Neural cell (in vitro differentiated cells): ENCODE measurements around the gene NRL. TPM values are rescaled to one million over a fixed set of nuclear protein-coding genes. Genes with fewer than 3 reads are reported as not detected.

Experiments used
- H2AFZ ChIP-seq: fragments of 200-600, 300-800 bp; sonication (generic), shearing (Covaris generic); 2 replicates; pipeline ENCODE4 v1.6.0; 2014; ENCODE audit warnings: low read depth, mild to moderate bottlenecking, antibody characterized with exemption, low read length, moderate library complexity
- H3F3A ChIP-seq: fragments of 200-600 bp; shearing (Covaris generic); 2 replicates; pipeline ENCODE4 v1.6.1; 2016; ENCODE audit warnings: mild to moderate bottlenecking, moderate library complexity, mixed read lengths, antibody characterized with exemption, low read length; ENCODE audit not compliant: insufficient read depth, poor library complexity, severe bottlenecking
- H3K27ac ChIP-seq: fragments of 200-600, 300-800 bp; sonication (generic), shearing (Covaris generic); 2 replicates; pipeline ENCODE4 v1.5.1; 2014; ENCODE audit warnings: mild to moderate bottlenecking, low read length, moderate library complexity
- H3K27me3 ChIP-seq: fragments of 300-800, 200-600 bp; sonication (generic), shearing (Covaris generic); 2 replicates; pipeline ENCODE4 v1.6.0; 2014; ENCODE audit warnings: mild to moderate bottlenecking, low read depth, low read length, moderate library complexity; ENCODE audit not compliant: insufficient read depth
- H3K36me3 ChIP-seq: fragments of 300-800, 200-600 bp; sonication (generic), shearing (Covaris generic); 2 replicates; pipeline ENCODE4 v1.5.1; 2014; ENCODE audit warnings: mild to moderate bottlenecking, antibody characterized with exemption, low read length, moderate library complexity; ENCODE audit not compliant: insufficient read depth
- H3K4me2 ChIP-seq: fragments of 300-800, 200-600 bp; sonication (generic), shearing (Covaris generic); 2 replicates; pipeline ENCODE4 v1.6.0; 2014; ENCODE audit warnings: mild to moderate bottlenecking, low read length
- H3K4me3 ChIP-seq: fragments of 300-800, 200-600 bp; sonication (generic), shearing (Covaris generic); 2 replicates; pipeline ENCODE4 v1.5.1; 2014; ENCODE audit warnings: mild to moderate bottlenecking, low read length, moderate library complexity
- H3K79me2 ChIP-seq: fragments of 200-600 bp; shearing (Covaris generic); replicated peaks from 2 replicates; pipeline ENCODE4 v1.6.0; 2014; ENCODE audit warnings: mild to moderate bottlenecking, low read length, moderate library complexity; ENCODE audit not compliant: insufficient read depth
- H3K9ac ChIP-seq: fragments of 300-800, 200-600 bp; sonication (generic), shearing (Covaris generic); 2 replicates; pipeline ENCODE4 v1.6.1; 2016; ENCODE audit warnings: mild to moderate bottlenecking, low read length, mixed read lengths
- H3K9me2 ChIP-seq: fragments of 200-600 bp; shearing (Covaris generic); 2 replicates; pipeline ENCODE4 v1.6.1; 2016; ENCODE audit warnings: mild to moderate bottlenecking, low read length, mixed read lengths; ENCODE audit not compliant: insufficient read depth
- H3K9me3 ChIP-seq: fragments of 200-600, 300-800 bp; sonication (generic), shearing (Covaris generic); 2 replicates; pipeline ENCODE4 v1.6.1; 2016; ENCODE audit warnings: mild to moderate bottlenecking, mixed run types, low read length, moderate library complexity, mixed read lengths
- H4K20me1 ChIP-seq: fragments of 200-600 bp; shearing (Covaris generic); 2 replicates; pipeline ENCODE4 v1.6.1; 2016; ENCODE audit warnings: mild to moderate bottlenecking, mixed run types; ENCODE audit not compliant: insufficient read depth
- CTCF ChIP-seq: fragments of 450-650 bp; IDR thresholded peaks from 2 replicates; pipeline ENCODE4 v1.5.1; 2014; ENCODE audit warnings: antibody characterized with exemption, mild to moderate bottlenecking, moderate library complexity; ENCODE audit not compliant: poor library complexity, severe bottlenecking
- EP300 ChIP-seq: fragments of 450-650 bp; conservative IDR thresholded peaks from 2 replicates; pipeline ENCODE4 v1.6.1; 2014; ENCODE audit warnings: antibody characterized with exemption, mild to moderate bottlenecking, moderate library complexity; ENCODE audit not compliant: poor library complexity, severe bottlenecking
- EZH2 ChIP-seq: fragments of 200-600, 300-800 bp; shearing (Covaris generic), sonication (generic); IDR thresholded peaks from 2 replicates; pipeline ENCODE4 v1.6.1; 2014; ENCODE audit warnings: antibody characterized with exemption, low read length, borderline replicate concordance, mild to moderate bottlenecking; ENCODE audit not compliant: insufficient read depth, poor library complexity, severe bottlenecking
- MXI1 ChIP-seq: fragments of 450-650 bp; conservative IDR thresholded peaks from 2 replicates; pipeline ENCODE4 v1.6.1; 2014; ENCODE audit warnings: antibody characterized with exemption, mild to moderate bottlenecking; ENCODE audit not compliant: poor library complexity, severe bottlenecking
- POLR2AphosphoS5 ChIP-seq: IDR thresholded peaks from 2 replicates; pipeline ENCODE4 v1.6.1; 2012
- RAD21 ChIP-seq: fragments of 450-650 bp; conservative IDR thresholded peaks from 2 replicates; pipeline ENCODE4 v1.6.1; 2014; ENCODE audit warnings: antibody characterized with exemption, mild to moderate bottlenecking, moderate library complexity
- REST ChIP-seq: IDR thresholded peaks from 2 replicates; pipeline ENCODE4 v1.6.1; 2012; ENCODE audit warnings: borderline replicate concordance
- SMC3 ChIP-seq: fragments of 450-650 bp; conservative IDR thresholded peaks from 2 replicates; pipeline ENCODE4 v1.6.1; 2014; ENCODE audit warnings: antibody characterized with exemption, mild to moderate bottlenecking, moderate library complexity; ENCODE audit not compliant: poor library complexity
- TAF1 ChIP-seq: IDR thresholded peaks from 2 replicates; pipeline ENCODE4 v1.6.1; 2012; ENCODE audit warnings: low read depth
- polyA plus RNA-seq: library from polyadenylated mRNA; depleted of rRNA; stranded (reverse); fragments of >200 nt; gene quantifications from 2 replicates; pipeline ENCODE4 v1.2.3, GENCODE V29; 2014

Gene NRL
- polyA plus RNA-seq, 1 donor from 2014 or later, result 9.5 TPM

DNA sequence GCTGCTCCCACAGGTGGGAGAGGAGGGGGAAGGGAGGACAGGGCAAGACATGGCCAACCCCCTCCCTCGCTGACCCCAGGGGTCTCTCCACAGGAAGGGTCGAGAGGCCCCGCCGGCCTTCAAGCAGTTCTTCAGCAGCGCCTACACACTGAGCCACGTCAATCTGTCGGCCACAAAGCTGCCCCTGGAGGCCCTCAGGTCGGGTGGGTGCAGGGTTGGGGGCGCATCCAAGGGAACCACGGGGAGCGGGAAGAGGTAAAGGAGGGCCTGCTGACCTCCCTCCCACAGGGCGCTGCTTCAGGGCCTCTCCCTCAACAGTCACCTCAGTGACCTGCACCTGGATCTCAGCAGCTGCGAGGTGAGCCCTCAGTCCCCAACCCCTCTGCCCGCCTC, 56.9 kb downstream of the NRL start:
- Histone ChIP-seq H2AFZ (no peak overlapping the region), H3K9ac (no peak overlapping the region), H3K79me2 (peaks cover 3% of the 10 kb centered on the region), H3K36me3 (no peaks in the 10 kb centered on the region), H3F3A (no peaks in the 10 kb centered on the region), H3K9me2 (no peaks in the 10 kb centered on the region), H3K27ac (no peak overlapping the region), H4K20me1 (no peaks in the 10 kb centered on the region), H3K4me2 (no peak overlapping the region), H3K9me3 (no peaks in the 10 kb centered on the region), H3K27me3 (no peaks in the 10 kb centered on the region), H3K4me3 (no peak overlapping the region)
- no peak for TF ChIP-seq SMC3
- TF ChIP-seq EZH2, result no peak
- no peak for TF ChIP-seq TAF1
- TF ChIP-seq REST, result no peak
- TF ChIP-seq MXI1, result no peak

DNA sequence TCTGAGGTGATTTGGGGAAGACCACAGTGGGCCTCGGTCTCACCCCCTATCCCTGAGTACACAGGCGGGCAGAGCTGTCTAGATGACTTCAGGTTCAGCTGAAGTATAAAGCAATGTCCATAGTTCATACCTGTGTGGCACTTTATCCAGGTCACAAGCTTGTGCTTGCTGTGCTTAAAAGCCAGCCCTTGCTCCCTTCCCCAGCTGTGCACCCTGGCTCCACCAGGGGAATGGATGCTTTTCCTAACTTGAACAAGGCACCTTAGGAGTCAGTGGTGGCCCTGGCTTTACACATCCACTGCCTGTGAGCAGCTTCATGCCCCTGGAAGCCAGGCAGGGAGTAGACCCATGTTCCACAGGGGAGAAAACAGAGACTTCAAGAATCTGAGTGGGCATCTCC, 57.5 kb downstream of the NRL start:
- H3K4me2 ChIP-seq, result no peak overlapping the region
- TF ChIP-seq EZH2 (no peak), RAD21 (no peak)
- H4K20me1 ChIP-seq, result no peaks in the 10 kb centered on the region
- H3K9ac ChIP-seq, result no peak overlapping the region
- H3K27ac ChIP-seq, result no peak overlapping the region
- peaks cover 9% of the 10 kb centered on the region for H3K79me2 ChIP-seq
- H2AFZ ChIP-seq, result no peak overlapping the region
- no peak overlapping the region for H3K4me3 ChIP-seq
- H3K9me3 ChIP-seq, result no peaks in the 10 kb centered on the region
- H3K27me3 ChIP-seq, result no peaks in the 10 kb centered on the region
- H3K36me3 ChIP-seq, result no peaks in the 10 kb centered on the region
- no peaks in the 10 kb centered on the region for H3K9me2 ChIP-seq
- H3F3A ChIP-seq, result no peaks in the 10 kb centered on the region

- Histone ChIP-seq H3K79me2 (peaks cover 11% of the 10 kb centered on the region), H2AFZ (no peak overlapping the region), H4K20me1 (no peaks in the 10 kb centered on the region), H3K4me3 (no peak overlapping the region), H3K27ac (no peak overlapping the region), H3K36me3 (no peaks in the 10 kb centered on the region), H3K9me3 (no peaks in the 10 kb centered on the region), H3K9me2 (no peaks in the 10 kb centered on the region), H3K27me3 (no peaks in the 10 kb centered on the region), H3K4me2 (no peak overlapping the region), H3K9ac (no peak overlapping the region), H3F3A (no peaks in the 10 kb centered on the region)
- TF ChIP-seq EZH2 (no peak), EP300 (no peak), RAD21 (no peak), CTCF (no peak), POLR2AphosphoS5 (no peak), SMC3 (no peak), TAF1 (no peak), MXI1 (no peak), REST (no peak)
These were observed 58.0 kb downstream of the NRL start for GRCh38 chr14:24056800-24057184.
